H1 (cell line): ENCODE measurements around the gene SKOR2. TPM values are rescaled to one million over a fixed set of nuclear protein-coding genes. Genes with fewer than 3 reads are reported as not detected.

Source experiments
- CBX8 ChIP-seq: fragments of 300-800, 300-1000 bp; sonication (generic); IDR thresholded peaks from 2 replicates; pipeline ENCODE4 v1.7.1; 2016; ENCODE audit warnings: low read depth, low read length, borderline replicate concordance
- HDAC2 ChIP-seq, 2 experiments: fragments of 300-600 bp in 1 of 2; sonication (generic) in 1 of 2; IDR thresholded peaks; 2 replicates each; pipeline ENCODE4 v1.6.1; 2011 to 2012; ENCODE audit warnings: low read depth in 2 of 2, low read length in 2 of 2, mild to moderate bottlenecking in 2 of 2, moderate library complexity in 2 of 2, borderline replicate concordance in 1 of 2, inconsistent platforms in 1 of 2
- KDM4A ChIP-seq: IDR thresholded peaks from one replicate; pipeline ENCODE4 v1.7.1; 2012; ENCODE audit warnings: low read depth, mild to moderate bottlenecking, moderate library complexity, low read length, inconsistent platforms; ENCODE audit not compliant: severe bottlenecking
- TAF7 ChIP-seq: optimal IDR thresholded peaks from 2 replicates; pipeline ENCODE3; 2011; ENCODE audit warnings: low read depth, mild to moderate bottlenecking, inconsistent platforms, low read length, moderate library complexity, borderline replicate concordance
- TEAD4 ChIP-seq: IDR thresholded peaks from 2 replicates; pipeline ENCODE4 v1.6.1; 2012; ENCODE audit warnings: low read depth, low read length, inconsistent platforms, mixed read lengths
- polyA plus RNA-seq, 7 experiments: library from polyadenylated mRNA; depleted of rRNA in 3 of 7; stranded (reverse) in 5 of 7; unstranded in 2 of 7; fragments of >200 nt in 5 of 7; fragments of 200-250 nt in 2 of 7; gene quantifications; 1 replicate in 5 of 7; 2 replicates in 1 of 7; 4 replicates in 1 of 7; pipeline versions ENCODE4 v1.2.1 to v1.2.3, GENCODE V29; 2011 to 2013; ENCODE audit warnings: missing spikeins in 2 of 7, mixed read lengths in 2 of 7
- total RNA-seq: library from RNA; stranded (reverse); fragmentation: NEBNext Ultra II Directional; extraction: Animal tissue kit (Norgen Biotek cat#: 25700); gene quantifications from 2 replicates; pipeline ENCODE4 v1.2.1, GENCODE V29; 2021
- TF ChIP-seq, protein P1 (sequence below): IDR thresholded peaks from 2 replicates; pipeline ENCODE4 v1.6.1; 2012; ENCODE audit warnings: inconsistent platforms

The SKOR2 gene
- total and polyA plus RNA-seq, 2 of the 8 experiments (the other 6 are each of a cell fraction or from before 2014, with no cell fraction given) = 0.05 to 0.11 TPM

DNA sequence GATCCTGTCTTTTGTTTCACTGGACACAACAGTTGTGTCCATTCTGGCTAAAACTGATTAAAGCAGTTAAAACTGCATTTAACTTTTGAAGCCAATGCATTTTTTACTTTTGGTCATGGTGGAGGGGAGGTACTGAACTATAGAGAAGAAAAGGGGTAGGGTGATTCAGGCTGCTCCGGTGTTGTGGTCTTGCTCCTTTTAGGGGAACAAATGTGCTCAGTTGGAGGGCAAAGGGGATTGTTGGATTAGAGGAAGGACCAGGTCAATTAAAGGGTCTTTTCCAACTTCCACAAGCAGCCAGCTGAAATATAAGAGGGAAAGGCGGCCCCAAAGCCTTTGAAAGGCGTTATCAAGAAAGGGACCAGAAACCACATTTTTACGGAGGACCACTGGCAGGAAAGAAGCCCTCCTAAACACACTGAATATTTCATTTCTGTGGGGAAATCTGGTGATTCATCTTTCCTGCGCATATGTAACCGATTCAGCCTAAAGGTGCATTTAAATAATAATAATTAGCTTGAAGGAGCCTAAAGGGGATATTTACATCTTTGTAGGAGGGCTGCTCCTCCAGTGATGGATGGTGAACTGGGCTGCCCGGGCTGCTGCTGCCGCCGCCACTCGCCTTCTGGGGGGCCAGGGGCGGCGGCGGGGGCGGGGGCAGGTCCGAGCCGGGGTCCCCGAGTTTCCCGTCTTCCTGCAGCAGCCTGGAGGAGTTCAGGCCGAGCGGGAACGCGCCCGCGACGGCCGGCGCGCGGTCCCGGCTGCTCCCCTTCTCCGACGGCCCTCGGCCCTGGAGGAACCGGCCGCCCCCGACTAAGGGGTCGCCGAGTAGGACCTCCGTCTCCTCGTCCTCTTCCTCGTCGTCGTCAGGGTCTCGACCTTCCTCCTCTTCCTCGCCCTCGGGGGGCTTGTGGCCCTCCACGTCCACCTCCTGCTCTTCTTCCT is 5.2 kb downstream of the SKOR2 start (continued):
- TF ChIP-seq, protein P1, sequence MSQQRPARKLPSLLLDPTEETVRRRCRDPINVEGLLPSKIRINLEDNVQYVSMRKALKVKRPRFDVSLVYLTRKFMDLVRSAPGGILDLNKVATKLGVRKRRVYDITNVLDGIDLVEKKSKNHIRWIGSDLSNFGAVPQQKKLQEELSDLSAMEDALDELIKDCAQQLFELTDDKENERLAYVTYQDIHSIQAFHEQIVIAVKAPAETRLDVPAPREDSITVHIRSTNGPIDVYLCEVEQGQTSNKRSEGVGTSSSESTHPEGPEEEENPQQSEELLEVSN = peak; percentile 61; the same call in 1 of the 2 replicates
- TF ChIP-seq TAF7 = no peak
- peak; percentile 19 for TF ChIP-seq KDM4A
- TF ChIP-seq HDAC2 (IDR thresholded peaks at IDR 0.05; ENCODE audit: borderline replicate concordance in 1 of 2, low read depth in 2 of 2, low read length in 2 of 2) = no peak
- no peak for TF ChIP-seq TEAD4
- no peak for TF ChIP-seq CBX8
